ENCODE measurements around the gene CDHR1.

CDHR1 gene

DNA sequence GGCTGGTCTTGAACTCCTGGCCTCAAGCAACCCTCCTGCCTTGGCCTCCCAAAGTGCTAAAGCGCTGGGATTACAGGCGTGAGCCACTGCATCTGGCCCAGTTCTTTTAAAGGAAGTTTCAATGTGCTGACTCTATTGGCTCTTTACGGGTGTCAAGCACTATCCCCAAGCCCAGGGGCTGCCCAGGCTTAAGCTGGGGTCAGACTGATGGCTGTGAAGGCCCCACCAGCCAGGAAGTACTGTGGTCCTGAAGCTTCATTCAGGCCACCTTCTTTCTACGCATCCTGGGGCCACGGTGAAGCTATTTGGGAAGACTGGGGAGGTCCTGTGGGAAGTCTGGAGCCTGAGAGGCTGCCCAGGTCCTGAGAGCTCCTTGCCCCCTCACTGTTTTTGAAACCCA, 12.7 kb upstream of the CDHR1 start:
- Histone ChIP-seq H3K9me3 (ENCODE audit: low read depth, low read length) (no peaks in the 10 kb centered on the region), H3K36me3 (ENCODE audit: insufficient read depth, low read length) (no peaks in the 10 kb centered on the region), H3K9ac (ENCODE audit: insufficient read length) (no peak overlapping the region), H3K27ac (no peak overlapping the region), H3K4me3 (no peak overlapping the region)
- DNase-seq (ENCODE audit: low read depth, low spot score), result no peak
- TF ChIP-seq POLR2AphosphoS5 (IDR thresholded peaks at IDR 0.05; ENCODE audit: borderline replicate concordance, low read depth, low read length) (no peak), FOXP2 (optimal IDR thresholded peaks at IDR 0.05; ENCODE audit: control extremely low read depth, extremely low read length, insufficient read depth) (no peak), EZH2 (IDR thresholded peaks at IDR 0.05) (no peak)

DNA sequence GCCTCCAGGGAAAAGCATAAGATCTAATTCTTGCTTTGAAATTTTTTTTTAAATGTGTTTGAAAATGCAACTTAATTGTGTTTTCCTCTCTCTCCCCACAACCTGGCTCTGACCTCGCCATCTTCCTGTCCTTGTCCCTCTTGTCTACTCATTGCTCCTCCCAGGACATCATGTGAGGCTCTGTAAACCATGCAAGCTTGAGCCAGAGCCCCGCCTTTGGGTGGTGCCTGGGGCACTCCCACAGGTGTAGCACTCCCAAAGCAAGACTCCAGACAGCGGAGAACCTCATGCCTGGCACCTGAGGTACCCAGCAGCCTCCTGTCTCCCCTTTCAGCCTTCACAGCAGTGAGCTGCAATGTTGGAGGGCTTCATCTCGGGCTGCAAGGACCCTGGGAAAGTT, 9.8 kb upstream of the CDHR1 start:
- Histone ChIP-seq H3K4me3 (no peak overlapping the region), H3K36me3 (ENCODE audit: insufficient read depth, low read length) (no peaks in the 10 kb centered on the region), H3K9ac (ENCODE audit: insufficient read length) (no peak overlapping the region), H3K27ac (no peak overlapping the region), H3K9me3 (ENCODE audit: low read depth, low read length) (no peaks in the 10 kb centered on the region)
- TF ChIP-seq POLR2AphosphoS5 (IDR thresholded peaks at IDR 0.05; ENCODE audit: borderline replicate concordance, low read depth, low read length), result no peak
- no peak for TF ChIP-seq EZH2 (IDR thresholded peaks at IDR 0.05)
- TF ChIP-seq FOXP2 (optimal IDR thresholded peaks at IDR 0.05; ENCODE audit: control extremely low read depth, extremely low read length, insufficient read depth), result no peak
- DNase-seq (ENCODE audit: low read depth, low spot score), result no peak

DNA sequence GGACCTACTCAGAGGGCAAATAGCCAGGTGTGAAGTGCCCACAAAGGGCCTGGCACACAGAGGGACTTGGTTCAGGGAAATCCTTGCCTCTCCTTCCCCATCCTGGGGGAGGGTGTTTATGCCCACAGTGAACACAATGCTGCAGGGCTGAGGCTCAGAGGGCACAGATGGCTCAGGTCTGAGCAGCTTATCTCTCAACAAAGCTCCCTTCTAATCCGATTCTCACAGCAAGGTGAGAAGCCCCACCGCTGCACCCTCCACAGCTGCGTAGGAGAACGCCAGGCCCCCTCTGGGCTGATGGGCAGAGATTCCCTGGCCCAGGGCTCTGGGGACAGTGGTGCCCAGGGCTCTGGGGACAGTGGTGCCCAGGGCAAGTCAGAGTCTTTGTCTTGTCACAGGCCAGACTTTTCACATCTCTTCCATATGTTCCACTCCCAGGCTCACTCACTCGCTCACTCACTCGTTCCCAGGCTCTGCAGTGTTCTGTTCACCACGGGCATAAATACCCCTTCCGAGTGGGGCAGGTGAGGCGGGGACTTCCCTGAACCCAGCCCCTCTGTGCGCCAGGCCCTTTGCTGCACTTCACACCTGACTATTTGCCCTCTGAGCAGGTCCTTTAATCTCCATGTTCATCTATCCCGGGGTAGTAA, 8.7 kb upstream of the CDHR1 start:
- H3K9me3 ChIP-seq (ENCODE audit: low read depth, low read length), result no peaks in the 10 kb centered on the region
- TF ChIP-seq FOXP2 (optimal IDR thresholded peaks at IDR 0.05; ENCODE audit: control extremely low read depth, extremely low read length, insufficient read depth) (no peak), POLR2AphosphoS5 (IDR thresholded peaks at IDR 0.05; ENCODE audit: borderline replicate concordance, low read depth, low read length) (no peak), EZH2 (IDR thresholded peaks at IDR 0.05) (no peak)
- no peak overlapping the region for H3K4me3 ChIP-seq
- no peaks in the 10 kb centered on the region for H3K36me3 ChIP-seq (ENCODE audit: insufficient read depth, low read length)
- no peak overlapping the region for H3K27ac ChIP-seq
- no peak overlapping the region for H3K9ac ChIP-seq (ENCODE audit: insufficient read length)
- no peak for DNase-seq (ENCODE audit: low read depth, low spot score)

DNA sequence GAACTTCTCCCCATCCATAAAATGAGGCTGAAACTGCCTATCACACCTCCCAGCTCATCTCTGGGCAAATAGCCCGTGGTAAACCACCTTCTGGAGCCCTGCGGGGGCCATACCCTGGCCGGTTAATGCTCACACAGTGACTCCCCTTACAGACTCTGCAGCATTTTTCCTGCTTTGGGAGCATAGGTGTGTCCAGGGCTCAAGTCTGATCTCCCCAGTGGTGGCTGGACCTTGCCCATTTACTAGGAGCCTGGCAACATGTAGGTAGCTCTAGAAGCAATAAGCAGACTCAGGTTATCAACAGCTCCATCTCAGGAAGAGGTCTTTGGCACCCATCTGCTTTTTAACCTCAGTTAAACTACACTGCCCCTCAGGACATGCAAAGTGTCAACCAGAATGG, 5.5 kb upstream of the CDHR1 start:
- H3K9me3 ChIP-seq (ENCODE audit: low read depth, low read length), result no peaks in the 10 kb centered on the region
- TF ChIP-seq EZH2 (IDR thresholded peaks at IDR 0.05) (no peak), POLR2AphosphoS5 (IDR thresholded peaks at IDR 0.05; ENCODE audit: borderline replicate concordance, low read depth, low read length) (no peak), FOXP2 (optimal IDR thresholded peaks at IDR 0.05; ENCODE audit: control extremely low read depth, extremely low read length, insufficient read depth) (no peak)
- H3K36me3 ChIP-seq (ENCODE audit: insufficient read depth, low read length), result no peaks in the 10 kb centered on the region
- no peak overlapping the region for H3K9ac ChIP-seq (ENCODE audit: insufficient read length)
- H3K27ac ChIP-seq, result no peak overlapping the region
- H3K4me3 ChIP-seq, result no peak overlapping the region
- no peak for DNase-seq (ENCODE audit: low read depth, low spot score)

DNA sequence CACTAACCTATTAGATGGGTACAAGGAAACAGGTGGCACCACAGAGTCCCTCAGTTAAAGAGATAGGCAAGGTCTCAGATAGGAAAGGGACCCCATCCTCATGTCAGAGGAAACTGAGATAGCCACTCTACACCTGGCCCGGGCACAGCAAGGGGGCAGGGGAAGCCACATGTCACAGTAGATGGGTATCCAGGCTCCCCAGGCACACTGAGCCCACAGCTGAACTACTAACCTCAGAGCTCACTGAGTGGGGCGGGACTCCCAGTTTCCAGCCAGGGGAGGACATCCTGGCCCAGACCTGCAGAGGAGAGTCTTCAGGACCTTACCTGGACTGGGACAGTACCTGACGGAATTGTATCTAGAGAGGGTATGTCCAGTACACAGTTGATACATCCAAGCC, 3.7 kb upstream of the CDHR1 start:
- H3K9me3 ChIP-seq (ENCODE audit: low read depth, low read length), result no peaks in the 10 kb centered on the region
- H3K27ac ChIP-seq, result no peak overlapping the region
- DNase-seq (ENCODE audit: low read depth, low spot score), result no peak
- no peak for TF ChIP-seq FOXP2 (optimal IDR thresholded peaks at IDR 0.05; ENCODE audit: control extremely low read depth, extremely low read length, insufficient read depth)
- no peak for TF ChIP-seq POLR2AphosphoS5 (IDR thresholded peaks at IDR 0.05; ENCODE audit: borderline replicate concordance, low read depth, low read length)
- TF ChIP-seq EZH2 (IDR thresholded peaks at IDR 0.05), result no peak
- H3K36me3 ChIP-seq (ENCODE audit: insufficient read depth, low read length), result no peaks in the 10 kb centered on the region
- H3K9ac ChIP-seq (ENCODE audit: insufficient read length), result no peak overlapping the region
- H3K4me3 ChIP-seq, result no peak overlapping the region

DNA sequence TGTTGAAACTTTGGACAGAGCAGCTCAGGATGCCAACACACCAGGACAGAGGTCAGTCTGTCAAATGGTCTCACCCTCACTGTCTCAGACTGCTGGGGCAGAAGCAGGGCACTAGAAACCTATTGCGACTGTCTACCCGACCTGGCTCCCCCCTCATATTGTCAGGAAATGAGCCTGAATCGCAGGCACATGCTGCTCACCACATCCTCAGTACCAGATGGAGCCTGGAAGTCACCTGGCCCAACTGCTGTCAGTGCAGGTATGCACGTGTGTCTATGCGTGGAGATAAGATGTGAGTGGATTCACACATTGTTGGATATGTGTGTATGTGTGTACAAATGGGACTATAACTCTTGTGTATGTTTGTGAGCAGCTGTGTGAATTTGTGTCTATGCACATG, 3.2 kb upstream of the CDHR1 start:
- Histone ChIP-seq H3K9ac (ENCODE audit: insufficient read length) (no peak overlapping the region), H3K36me3 (ENCODE audit: insufficient read depth, low read length) (no peaks in the 10 kb centered on the region), H3K9me3 (ENCODE audit: low read depth, low read length) (no peaks in the 10 kb centered on the region), H3K4me3 (no peak overlapping the region), H3K27ac (no peak overlapping the region)
- TF ChIP-seq EZH2 (IDR thresholded peaks at IDR 0.05) (no peak), POLR2AphosphoS5 (IDR thresholded peaks at IDR 0.05; ENCODE audit: borderline replicate concordance, low read depth, low read length) (no peak), FOXP2 (optimal IDR thresholded peaks at IDR 0.05; ENCODE audit: control extremely low read depth, extremely low read length, insufficient read depth) (no peak)
- DNase-seq (ENCODE audit: low read depth, low spot score), result no peak

DNA sequence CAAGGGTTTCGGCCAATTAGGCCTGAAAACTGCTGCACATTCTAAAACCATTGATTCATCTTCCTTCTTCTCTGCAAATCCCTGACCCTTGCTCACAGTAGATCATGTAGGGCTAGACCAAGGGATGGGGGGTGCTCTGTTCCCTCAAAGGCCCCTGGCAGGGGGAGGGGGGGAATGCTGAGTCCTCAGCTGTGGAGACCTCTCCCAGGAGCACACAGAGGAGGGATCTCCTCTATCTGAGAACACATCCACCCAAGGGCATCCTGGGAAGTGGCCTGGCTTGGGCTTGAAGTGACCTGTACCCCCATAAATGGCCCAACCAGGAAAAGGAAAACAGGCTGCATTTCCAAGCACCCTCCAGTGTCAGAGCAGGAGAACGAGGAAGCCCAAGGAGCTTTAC, 1.0 kb upstream of the CDHR1 start:
- H3K27ac ChIP-seq, result no peak overlapping the region
- no peak overlapping the region for H3K9ac ChIP-seq (ENCODE audit: insufficient read length)
- TF ChIP-seq EZH2 (IDR thresholded peaks at IDR 0.05) (no peak), FOXP2 (optimal IDR thresholded peaks at IDR 0.05; ENCODE audit: control extremely low read depth, extremely low read length, insufficient read depth) (no peak)
- no peak for DNase-seq (ENCODE audit: low read depth, low spot score)
- no peaks in the 10 kb centered on the region for H3K36me3 ChIP-seq (ENCODE audit: insufficient read depth, low read length)
- H3K9me3 ChIP-seq (ENCODE audit: low read depth, low read length), result no peaks in the 10 kb centered on the region
- no peak overlapping the region for H3K4me3 ChIP-seq

DNA sequence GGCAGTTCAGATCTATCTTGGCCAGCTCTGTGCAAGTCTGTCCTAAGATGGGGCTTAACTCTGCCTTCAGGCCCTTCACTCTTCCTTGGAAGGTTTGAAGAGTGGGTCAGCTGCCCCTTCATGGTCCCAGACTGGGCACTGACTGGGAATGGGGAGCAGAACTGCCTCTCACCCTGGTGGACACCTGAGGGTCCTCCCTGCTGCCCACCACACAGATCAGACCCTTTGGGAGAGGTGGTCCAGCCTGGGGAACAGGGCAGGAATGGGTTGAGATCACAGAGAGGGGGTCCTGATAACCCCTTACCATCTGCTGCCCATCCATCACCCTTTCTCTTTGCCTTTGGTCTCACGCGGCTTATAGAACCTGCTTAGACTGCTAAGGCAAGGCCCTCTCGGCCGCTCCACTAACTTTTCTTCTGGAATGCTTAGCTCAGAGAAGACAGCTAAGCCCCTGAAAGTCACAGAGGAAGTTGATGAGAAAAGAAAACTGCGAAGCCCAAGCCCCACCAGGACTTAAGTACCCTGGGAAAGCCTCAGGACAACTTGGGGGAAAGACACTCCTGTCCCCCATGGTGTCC, 402 bp upstream of the CDHR1 start:
- Histone ChIP-seq H3K9me3 (ENCODE audit: low read depth, low read length) (no peaks in the 10 kb centered on the region), H3K36me3 (ENCODE audit: insufficient read depth, low read length) (no peaks in the 10 kb centered on the region), H3K9ac (ENCODE audit: insufficient read length) (no peak overlapping the region), H3K27ac (no peak overlapping the region), H3K4me3 (no peak overlapping the region)
- TF ChIP-seq FOXP2 (optimal IDR thresholded peaks at IDR 0.05; ENCODE audit: control extremely low read depth, extremely low read length, insufficient read depth) (no peak), EZH2 (IDR thresholded peaks at IDR 0.05) (no peak), POLR2AphosphoS5 (IDR thresholded peaks at IDR 0.05; ENCODE audit: borderline replicate concordance, low read depth, low read length) (no peak)
- no peak for DNase-seq (ENCODE audit: low read depth, low spot score)

Measured in SK-N-MC (cell line).